ENCODE data around the gene GOT1.

Gene GOT1

GRCh38 chr10:99395750-99396445, 34.5 kb downstream of the GOT1 start:
- DNase-seq (ENCODE audit: low read depth, low spot score) = no peak

- no peak for DNase-seq (ENCODE audit: low read depth, low spot score)
Observed at GRCh38 chr10:99394761-99395386, 35.5 kb downstream of the GOT1 start.

- no peak for DNase-seq (ENCODE audit: low read depth, low spot score)
Observed at GRCh38 chr10:99394256-99394655, 36.2 kb downstream of the GOT1 start.

- DNase-seq (ENCODE audit: low read depth, low spot score) = no peak
Observed at GRCh38 chr10:99393683-99394082, 36.7 kb downstream of the GOT1 start.

- no peak for DNase-seq (ENCODE audit: low read depth, low spot score)
Observed at GRCh38 chr10:99393036-99393435, 37.4 kb downstream of the GOT1 start.

- DNase-seq (ENCODE audit: low read depth, low spot score) = no peak
Observed at GRCh38 chr10:99391346-99391745, 39.1 kb downstream of the GOT1 start.

- no peak for DNase-seq (ENCODE audit: low read depth, low spot score)
Observed at GRCh38 chr10:99389729-99390480, 40.5 kb downstream of the GOT1 start.

- no peak for DNase-seq (ENCODE audit: low read depth, low spot score)
Observed at GRCh38 chr10:99387541-99387940, 42.9 kb downstream of the GOT1 start.

GRCh38 chr10:99387071-99387470, 43.4 kb downstream of the GOT1 start:
- no peak for DNase-seq (ENCODE audit: low read depth, low spot score)

GRCh38 chr10:99382176-99382575, 48.2 kb downstream of the GOT1 start:
- DNase-seq (ENCODE audit: low read depth, low spot score) = no peak

- DNase-seq (ENCODE audit: low read depth, low spot score) = no peak
Observed at GRCh38 chr10:99375426-99375825, 55.0 kb downstream of the GOT1 start.

GRCh38 chr10:99374972-99375371, 55.5 kb downstream of the GOT1 start:
- no peak for DNase-seq (ENCODE audit: low read depth, low spot score)

GRCh38 chr10:99374526-99374925, 55.9 kb downstream of the GOT1 start:
- no peak for DNase-seq (ENCODE audit: low read depth, low spot score)

- no peak for DNase-seq (ENCODE audit: low read depth, low spot score)
Observed at GRCh38 chr10:99372546-99373271, 57.7 kb downstream of the GOT1 start.

- DNase-seq (ENCODE audit: low read depth, low spot score) = no peak
Observed at GRCh38 chr10:99370993-99371392, 59.4 kb downstream of the GOT1 start.

- DNase-seq (ENCODE audit: low read depth, low spot score) = no peak
Observed at GRCh38 chr10:99369551-99369950, 60.9 kb downstream of the GOT1 start.

- DNase-seq (ENCODE audit: low read depth, low spot score) = no peak
Observed at GRCh38 chr10:99369126-99369525, 61.3 kb downstream of the GOT1 start.

GRCh38 chr10:99368646-99369045, 61.8 kb downstream of the GOT1 start:
- DNase-seq (ENCODE audit: low read depth, low spot score) = no peak

GRCh38 chr10:99366666-99367065, 63.8 kb downstream of the GOT1 start:
- no peak for DNase-seq (ENCODE audit: low read depth, low spot score)

- no peak for DNase-seq (ENCODE audit: low read depth, low spot score)
Observed at GRCh38 chr10:99365736-99366135, 64.7 kb downstream of the GOT1 start.

GRCh38 chr10:99365311-99365710, 65.1 kb downstream of the GOT1 start:
- DNase-seq (ENCODE audit: low read depth, low spot score) = no peak

- no peak for DNase-seq (ENCODE audit: low read depth, low spot score)
Observed at GRCh38 chr10:99364125-99364524, 66.3 kb downstream of the GOT1 start.
